Spleen (tissue), 7 donors: ENCODE results near the gene TTN.

Experiments used
- POLR2A ChIP-seq, 3 donors: fragments of 450-650 bp; IDR thresholded peaks; one replicate each; pipeline ENCODE4 v1.5.1; 2017; ENCODE audit warnings: antibody characterized with exemption in 3 of 3, mild to moderate bottlenecking in 1 of 3
- POLR2AphosphoS5 ChIP-seq, 3 donors: sonication (generic); formaldehyde crosslinking; IDR thresholded peaks; one replicate each; pipeline ENCODE4 v1.5.1; 2017; ENCODE audit warnings: antibody characterized with exemption in 3 of 3
- TF ChIP-seq, protein P1 (sequence below), 11 experiments: fragments of 200-600 bp in 7 of 11; fragments of 450-650 bp in 4 of 11; sonication (generic) in 4 of 11; IDR thresholded peaks in 8 of 11; conservative IDR thresholded peaks in 3 of 11; 1 replicate in 7 of 11; 2 replicates in 4 of 11; pipeline versions ENCODE4 v1.4.0 to v1.8.0; 2016 to 2021; ENCODE audit warnings: antibody characterized with exemption in 11 of 11, inconsistent platforms in 4 of 11, mild to moderate bottlenecking in 1 of 11
- donor health status: DM: no; HTN: no; CAD: no; lungs with moderate emphysema.
- donor health status: DM: no; HTN: no; CAD: no.
- donor health status: DM: no; HTN: no; CAD: no.

DNA sequence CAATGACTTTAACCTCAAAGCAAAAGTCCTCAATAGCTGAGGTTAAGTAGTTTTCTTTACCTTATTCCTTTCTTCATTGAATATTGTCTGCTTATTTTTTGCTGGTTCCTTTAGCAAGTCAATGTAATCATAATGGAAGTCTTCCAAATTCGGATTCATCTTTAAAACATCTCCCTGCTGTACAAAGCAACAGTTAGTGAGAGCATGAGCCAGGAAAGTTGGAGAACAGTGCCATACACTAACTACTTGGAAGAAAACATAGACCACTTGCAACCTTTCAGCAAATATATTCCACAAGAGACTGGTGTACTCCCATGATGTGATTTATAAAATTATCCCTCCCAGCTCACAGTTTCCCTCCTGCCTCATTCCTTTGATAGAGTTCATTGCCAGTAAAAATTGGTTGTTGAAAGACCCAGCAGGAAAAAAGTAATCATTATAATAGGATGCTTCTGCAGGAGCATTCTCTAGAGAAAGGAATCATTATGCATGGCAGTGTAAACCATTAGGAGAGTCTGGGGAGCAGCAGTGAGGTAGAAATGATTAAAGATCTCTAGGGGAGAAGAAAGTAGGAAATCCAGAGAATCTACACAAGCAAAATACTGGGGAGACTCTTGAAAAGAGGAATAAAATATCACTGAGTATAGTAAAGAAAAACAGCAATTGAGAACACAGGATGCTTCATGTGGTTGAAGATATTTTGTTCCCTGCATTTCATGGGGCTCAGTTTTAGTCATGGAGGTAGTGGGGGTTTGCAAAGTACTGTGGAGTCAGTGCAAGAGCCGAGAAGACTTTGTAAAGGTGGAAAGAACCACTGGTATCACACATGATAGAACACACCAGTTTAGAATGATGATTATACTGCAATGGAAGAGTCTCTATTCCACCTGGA, 38.6 kb upstream of the TTN start:
- TF ChIP-seq, protein P1, sequence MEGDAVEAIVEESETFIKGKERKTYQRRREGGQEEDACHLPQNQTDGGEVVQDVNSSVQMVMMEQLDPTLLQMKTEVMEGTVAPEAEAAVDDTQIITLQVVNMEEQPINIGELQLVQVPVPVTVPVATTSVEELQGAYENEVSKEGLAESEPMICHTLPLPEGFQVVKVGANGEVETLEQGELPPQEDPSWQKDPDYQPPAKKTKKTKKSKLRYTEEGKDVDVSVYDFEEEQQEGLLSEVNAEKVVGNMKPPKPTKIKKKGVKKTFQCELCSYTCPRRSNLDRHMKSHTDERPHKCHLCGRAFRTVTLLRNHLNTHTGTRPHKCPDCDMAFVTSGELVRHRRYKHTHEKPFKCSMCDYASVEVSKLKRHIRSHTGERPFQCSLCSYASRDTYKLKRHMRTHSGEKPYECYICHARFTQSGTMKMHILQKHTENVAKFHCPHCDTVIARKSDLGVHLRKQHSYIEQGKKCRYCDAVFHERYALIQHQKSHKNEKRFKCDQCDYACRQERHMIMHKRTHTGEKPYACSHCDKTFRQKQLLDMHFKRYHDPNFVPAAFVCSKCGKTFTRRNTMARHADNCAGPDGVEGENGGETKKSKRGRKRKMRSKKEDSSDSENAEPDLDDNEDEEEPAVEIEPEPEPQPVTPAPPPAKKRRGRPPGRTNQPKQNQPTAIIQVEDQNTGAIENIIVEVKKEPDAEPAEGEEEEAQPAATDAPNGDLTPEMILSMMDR (IDR thresholded peaks at IDR 0.05 in 8 of 11, conservative IDR thresholded peaks at IDR 0.05 in 3 of 11): no peak
- TF ChIP-seq POLR2AphosphoS5 (IDR thresholded peaks at IDR 0.05): no peak
- TF ChIP-seq POLR2A (IDR thresholded peaks at IDR 0.05): no peak
